Heart right ventricle (tissue), 16 donors: Measurements from ENCODE around the gene SART3. TPM values are rescaled to one million over a fixed set of nuclear protein-coding genes. Genes with fewer than 3 reads are reported as not detected.

Source experiments
- ATAC-seq, 8 donors: fragments of 200-7000 bp; cut with Tn5 transposase; one replicate each; pipeline ENCODE4 v1.9.1; 2020; ENCODE audit warnings: mild to moderate bottlenecking in 8 of 8, moderate library complexity in 8 of 8, moderate number of reproducible peaks in 1 of 8
- DNase-seq, 2 donors: peaks; one replicate each; pipeline ENCODE4 v3.0.0-alpha.2; 2020
- H3K27ac ChIP-seq, 10 donors: fragments of 200-600 bp; sonication (generic) in 2 of 10; one replicate each; pipeline versions ENCODE4 v1.5.0 to v1.8.0; 2020 to 2022; ENCODE audit warnings: mild to moderate bottlenecking in 3 of 10
- H3K27me3 ChIP-seq, 7 donors: fragments of 200-600 bp; one replicate each; pipeline ENCODE4 v1.8.0; 2021 to 2022; ENCODE audit warnings: mild to moderate bottlenecking in 2 of 7
- H3K36me3 ChIP-seq, 9 donors: fragments of 200-600 bp; sonication (generic) in 1 of 9; one replicate each; pipeline versions ENCODE4 v1.5.0 to v1.8.0; 2020 to 2022; ENCODE audit warnings: mild to moderate bottlenecking in 2 of 9
- H3K4me1 ChIP-seq, 9 donors: fragments of 200-600 bp; sonication (generic) in 1 of 9; one replicate each; pipeline versions ENCODE4 v1.5.0 to v1.8.0; 2020 to 2022; ENCODE audit warnings: mild to moderate bottlenecking in 4 of 9
- H3K4me3 ChIP-seq, 10 donors: fragments of 200-600 bp; sonication (generic) in 2 of 10; one replicate each; pipeline versions ENCODE4 v1.5.0 to v1.8.0; 2020 to 2022; ENCODE audit warnings: mild to moderate bottlenecking in 7 of 10, moderate library complexity in 2 of 10
- H3K9me3 ChIP-seq, 11 donors: fragments of 200-600 bp in 10 of 11; sonication (generic) in 2 of 11; one replicate each; pipeline versions ENCODE4 v1.5.0 to v1.8.0; 2013 to 2022; ENCODE audit warnings: mild to moderate bottlenecking in 2 of 11, control low read depth in 1 of 11, moderate library complexity in 1 of 11
- CTCF ChIP-seq, 9 donors: fragments of 200-600 bp; sonication (generic) in 2 of 9; IDR thresholded peaks; one replicate each; pipeline versions ENCODE4 v1.5.0 to v1.8.0; 2021 to 2022; ENCODE audit warnings: antibody characterized with exemption in 9 of 9, mild to moderate bottlenecking in 5 of 9, moderate library complexity in 1 of 9
- WGBS, 2 donors: extraction: QIAGEN DNeasy Blood & Tissue Kit; methylation state at CpG; one replicate each; pipeline ENCODE4 v1.1.7; 2013; ENCODE audit warnings: inconsistent platforms in 1 of 2; 5-methylcytosine and 5-hydroxymethylcytosine counted together
- intact Hi-C, 10 donors: fragments of 100-400 bp; cut with DNase I; formaldehyde crosslinking; loops; one replicate each; pipeline versions ENCODE4 v1.11.1 to v1.14.2; 2022
- polyA plus RNA-seq, 2 donors: library from polyadenylated mRNA; stranded (reverse); fragments of 200-250 nt; gene quantifications; one replicate each; pipeline ENCODE4 v1.2.3, GENCODE V29; 2013
- total RNA-seq, 10 donors: library from RNA; stranded (reverse); fragmentation: NEBNext Ultra II Directional in 3 of 10; extraction: Animal tissue kit (Norgen Biotek cat#: 25700) in 3 of 10; gene quantifications; one replicate each; pipeline versions ENCODE4 v1.2.1 to v1.2.4, GENCODE V29; 2021 to 2023
- donor health status: Arrhythmogenic right ventricular cardiomyopathy.
- donor health status: ischemic (EF 13 %, LVEDD 7.1; RV severe dilation, severe dysfunction).
- donor health status: healthy with polysubstance abuse.
- donor health status: DM: no; HTN: yes; CAD: no.
- donor health status: DM: no; HTN: no; CAD: no.
- donor health status: ischemic (EF 25% LVEDD 6.9; RV normal size, moderate dysfunction).
- donor health status: ischemic (EF 25% LVEDD 5.7; RV mildly dilated, moderate dysfunction).
- donor health status: healthy.
- donor health status: DM: yes; HTN: yes; CAD: no.
- donor health status: Ischemic cardiomyopathy.
- donor health status: ischemic (EF 35%, LVEDD 5.7; RV mildly dilated, moderate dysfunction).
- donor health status: nonischemic (EF 11% LVEDD 7.7; RV severe dilation, severe dysfunction).
- donor health status: DM: yes; HTN: yes; CAD: no.
- donor health status: PGD.
- donor health status: ischemic (EF 29% LVEDD 5.4; RV normal size, mild dysfunction).
- donor health status: nonischemic (EF 23%, LVEDD 6.1; RV moderate dilation, normal function).

Gene SART3
- total and polyA plus RNA-seq, 12 donors: 13.5 to 38.0 (median 24.4) TPM

- no peak overlapping the region for H3K4me3 ChIP-seq
- no peak for ATAC-seq
- H3K4me1 ChIP-seq: no peaks in the 10 kb centered on the region
- WGBS, 2 donors: 92 to 96% methylated on average over 9 of the region's 9 CpGs
- DNase-seq: no peak
- peaks cover 0 to 100% (median 61%) of the 10 kb centered on the region in 9 donors for H3K36me3 ChIP-seq
- no peak overlapping the region for H3K27ac ChIP-seq
- no peaks in the 10 kb centered on the region for H3K9me3 ChIP-seq
- intact Hi-C loops: no loop called here
- TF ChIP-seq CTCF (IDR thresholded peaks at IDR 0.05): no peak
- no peaks in the 10 kb centered on the region for H3K27me3 ChIP-seq
Measured at GRCh38 chr12:108530161-108530560, 30.8 kb downstream of the SART3 start.

- H3K36me3 ChIP-seq: peaks cover 0 to 100% (median 84%) of the 10 kb centered on the region in 9 donors
- H3K9me3 ChIP-seq: no peaks in the 10 kb centered on the region
- intact Hi-C loops: no loop called here
- no peak for DNase-seq
- no peak for ATAC-seq
- no peaks in the 10 kb centered on the region for H3K27me3 ChIP-seq
- WGBS, 2 donors: 86 to 89% methylated on average over 6 of the region's 6 CpGs
- H3K27ac ChIP-seq: no peak overlapping the region
- no peak overlapping the region for H3K4me3 ChIP-seq
- no peak for TF ChIP-seq CTCF (IDR thresholded peaks at IDR 0.05)
- H3K4me1 ChIP-seq: no peaks in the 10 kb centered on the region
Measured at GRCh38 chr12:108527166-108527496, 33.8 kb downstream of the SART3 start.

- DNase-seq: no peak
- Histone ChIP-seq H3K27me3 (no peaks in the 10 kb centered on the region), H3K9me3 (no peaks in the 10 kb centered on the region), H3K4me3 (no peak overlapping the region), H3K27ac (no peak overlapping the region), H3K36me3 (peaks cover 0 to 100% (median 83%) of the 10 kb centered on the region in 9 donors), H3K4me1 (no peaks in the 10 kb centered on the region)
- intact Hi-C loops: no loop called here
- no peak for TF ChIP-seq CTCF (IDR thresholded peaks at IDR 0.05)
- ATAC-seq: no peak
- 74 to 81% methylated on average over 10 of the region's 10 CpGs for WGBS, 2 donors
Measured at GRCh38 chr12:108526482-108527165, 34.3 kb downstream of the SART3 start.

- Histone ChIP-seq H3K27me3 (no peaks in the 10 kb centered on the region), H3K36me3 (peaks cover 0 to 100% (median 82%) of the 10 kb centered on the region in 9 donors), H3K27ac (no peak overlapping the region), H3K9me3 (no peaks in the 10 kb centered on the region), H3K4me3 (no peak overlapping the region), H3K4me1 (no peaks in the 10 kb centered on the region)
- DNase-seq (no peak), ATAC-seq (no peak)
- 85 to 92% methylated on average over 5 of the region's 5 CpGs for WGBS, 2 donors
- intact Hi-C loops: no loop called here
- TF ChIP-seq CTCF (IDR thresholded peaks at IDR 0.05): no peak
Measured at GRCh38 chr12:108525681-108526080, 35.3 kb downstream of the SART3 start.
